Stimulated activated CD4-positive, alpha-beta T cell treated with anti-CD3 and anti-CD28 coated beads, Interleukin-1b, Interleukin-23, amount 100 ng/mL, for 1 hour (primary cell): Measurements from ENCODE around the gene SYNDIG1.
"Not testable (repeated sequence)": the region's sequence is repeated elsewhere in the genome, so short reads cannot be mapped to it uniquely, and the experiment has no call there.

Experiments used
- DNase-seq, 2 donors: peaks; one replicate each; pipeline ENCODE4 v3.0.0-alpha.2; 2020; ENCODE audit warnings: low read depth in 2 of 2

The SYNDIG1 gene

GRCh38 chr20:24493181-24493580 lies 23.8 kb downstream of the SYNDIG1 start:
- no peak for DNase-seq

DNA sequence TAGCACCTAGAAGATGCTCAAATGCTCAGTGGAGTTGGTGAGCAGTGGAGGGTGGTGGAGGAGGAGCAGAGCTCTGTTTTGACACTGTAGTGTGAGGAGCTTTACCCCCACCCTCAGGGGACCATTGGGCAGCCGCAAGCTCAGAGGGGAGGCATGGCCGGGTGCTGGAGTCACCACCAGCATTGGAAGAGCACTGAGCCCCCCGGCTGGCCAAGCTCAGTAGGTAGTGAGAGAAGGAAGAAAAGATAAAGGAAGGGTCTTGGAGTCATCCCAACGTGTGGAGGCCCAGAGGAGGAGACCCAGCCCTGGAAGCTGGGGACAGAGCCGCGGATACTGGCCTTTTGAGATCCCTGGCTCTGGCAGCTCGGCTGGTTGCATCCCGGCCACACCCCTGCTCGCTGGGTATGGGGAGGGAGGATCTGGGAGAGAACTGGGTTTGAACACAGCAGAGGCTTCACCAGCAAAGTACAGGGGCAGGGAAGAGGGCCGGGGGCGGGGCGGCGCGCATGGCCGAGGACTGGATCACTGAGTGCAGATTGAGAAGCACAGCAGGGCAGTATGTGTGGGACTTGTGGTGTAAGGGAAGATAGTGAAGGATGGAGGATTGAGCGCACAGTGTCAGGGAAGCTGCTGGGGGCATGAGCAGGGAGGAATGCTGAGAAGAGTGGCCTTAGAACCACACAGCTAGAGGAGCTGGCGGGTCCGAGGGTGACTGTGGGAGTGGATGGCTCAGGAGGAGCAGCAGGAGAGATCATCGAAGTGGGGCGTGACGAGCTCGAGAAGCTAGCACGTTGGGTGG lies 24.4 kb downstream of the SYNDIG1 start:
- no peak for DNase-seq

DNA sequence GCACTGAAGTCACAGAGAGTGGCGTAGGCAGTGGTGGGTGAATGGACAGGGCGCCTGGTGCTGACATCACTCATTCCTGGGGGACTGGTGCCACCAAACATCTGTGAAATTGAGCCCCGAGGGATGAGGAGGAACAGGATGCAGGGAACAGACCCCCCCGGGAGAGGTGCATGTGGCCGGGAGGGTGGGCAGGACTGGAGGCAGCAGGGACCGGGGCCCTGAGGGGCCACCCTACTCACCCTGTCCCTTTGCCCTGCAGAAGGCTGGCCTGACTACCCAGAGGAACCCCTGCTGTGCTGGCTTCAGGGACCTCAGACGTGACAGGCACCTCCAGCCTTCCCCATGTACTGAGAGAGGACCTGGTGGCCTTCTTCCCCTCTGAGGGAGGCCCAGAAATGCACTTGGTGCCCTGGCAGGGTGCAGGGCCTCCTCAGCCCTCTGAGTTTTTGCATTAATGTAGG lies 25.1 kb downstream of the SYNDIG1 start:
- DNase-seq, result no peak

GRCh38 chr20:24495266-24495665 lies 25.8 kb downstream of the SYNDIG1 start:
- DNase-seq, result no peak

- DNase-seq, result no peak
Observed at GRCh38 chr20:24497851-24498250, 28.4 kb downstream of the SYNDIG1 start.

- DNase-seq, result no peak
Observed at GRCh38 chr20:24498641-24499040, 29.2 kb downstream of the SYNDIG1 start.

DNA sequence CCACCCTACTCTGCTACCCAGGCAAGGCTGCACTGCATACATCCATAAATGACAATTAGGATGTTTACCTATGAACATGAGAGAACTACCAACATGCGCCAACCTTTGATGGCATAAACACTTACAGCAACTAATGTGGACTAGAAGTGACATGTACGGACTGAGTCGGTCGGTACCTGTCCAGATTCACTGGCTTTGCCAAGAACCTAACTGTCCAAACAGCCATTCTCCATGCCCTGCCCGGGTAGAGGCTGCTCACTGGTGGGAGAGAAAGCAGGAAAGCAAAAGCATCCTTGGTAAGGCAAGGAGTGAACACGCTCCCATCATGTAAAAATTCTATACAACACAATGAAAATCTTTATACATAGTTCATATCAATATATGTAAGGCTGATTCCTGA lies 30.0 kb downstream of the SYNDIG1 start:
- DNase-seq, result no peak

GRCh38 chr20:24501764-24502556 lies 32.5 kb downstream of the SYNDIG1 start:
- no peak for DNase-seq

DNA sequence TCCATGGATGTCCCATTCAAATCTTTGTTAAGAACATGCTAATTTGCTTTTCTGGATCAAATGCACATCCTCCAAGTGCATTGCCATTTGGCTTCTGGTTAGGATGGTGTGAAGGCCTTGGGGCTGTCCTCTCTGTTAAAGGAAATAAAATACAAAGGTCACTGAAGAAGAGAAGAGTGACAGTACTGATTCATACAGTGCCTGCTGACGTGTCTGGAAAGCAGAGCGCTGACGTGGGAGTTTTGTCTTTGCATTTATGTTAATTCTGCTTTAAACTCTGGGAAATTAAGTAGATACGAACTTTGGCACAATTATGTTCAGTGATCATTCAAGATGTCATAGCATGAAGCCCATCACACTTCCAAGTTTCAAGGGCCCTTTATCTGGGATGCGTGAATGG lies 33.2 kb downstream of the SYNDIG1 start:
- DNase-seq, result no peak

DNA sequence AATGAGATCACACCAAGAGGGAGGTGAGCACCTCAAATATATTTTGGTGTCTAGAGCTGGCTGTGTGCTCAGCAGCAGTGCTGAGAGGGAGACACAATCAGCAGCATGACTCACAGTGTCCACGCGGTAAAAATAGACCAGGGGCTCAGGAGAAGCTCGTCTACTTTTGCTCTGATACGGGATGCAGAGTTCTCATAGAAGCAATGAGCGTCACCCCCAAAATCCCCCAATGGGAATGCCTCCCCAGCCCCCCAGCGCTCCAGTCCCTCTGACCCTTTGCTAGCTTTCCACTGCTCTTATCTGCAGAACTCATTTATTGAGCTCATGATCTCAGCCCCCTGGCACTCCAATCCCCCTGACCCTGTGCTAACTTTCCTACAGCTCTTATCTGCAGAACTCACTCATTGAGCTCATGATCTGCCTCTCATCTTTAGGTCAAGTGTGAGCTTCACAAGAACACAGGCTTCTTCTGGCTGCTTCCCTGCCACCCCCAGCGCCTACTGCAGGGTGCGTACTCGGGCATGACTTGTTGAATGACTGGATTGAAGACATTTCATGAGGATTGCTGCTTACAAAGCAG lies 34.0 kb downstream of the SYNDIG1 start:
- DNase-seq, result no peak

- no peak for DNase-seq
Observed at GRCh38 chr20:24504331-24505285, 35.2 kb downstream of the SYNDIG1 start.

DNA sequence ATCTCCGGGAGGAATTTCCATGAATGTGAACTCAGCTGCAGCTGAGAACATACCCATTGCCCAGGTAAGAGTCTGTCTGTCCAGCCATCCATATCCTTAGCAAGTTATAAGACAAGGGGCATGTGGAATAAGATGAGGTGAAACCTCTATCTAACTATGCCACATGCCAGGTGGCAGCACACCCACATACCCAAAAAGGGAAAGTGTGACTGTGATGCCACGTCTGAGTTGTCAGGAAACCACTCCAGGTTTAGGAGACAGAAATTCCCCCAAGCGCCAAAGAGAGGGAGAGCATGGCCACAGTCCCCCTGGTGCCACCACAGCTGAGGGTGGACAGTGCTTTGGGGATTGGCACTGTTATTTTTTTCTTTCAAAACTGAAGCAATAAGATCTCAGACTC lies 36.7 kb downstream of the SYNDIG1 start:
- no peak for DNase-seq

GRCh38 chr20:24506696-24507095 lies 37.3 kb downstream of the SYNDIG1 start:
- DNase-seq, result no peak

DNA sequence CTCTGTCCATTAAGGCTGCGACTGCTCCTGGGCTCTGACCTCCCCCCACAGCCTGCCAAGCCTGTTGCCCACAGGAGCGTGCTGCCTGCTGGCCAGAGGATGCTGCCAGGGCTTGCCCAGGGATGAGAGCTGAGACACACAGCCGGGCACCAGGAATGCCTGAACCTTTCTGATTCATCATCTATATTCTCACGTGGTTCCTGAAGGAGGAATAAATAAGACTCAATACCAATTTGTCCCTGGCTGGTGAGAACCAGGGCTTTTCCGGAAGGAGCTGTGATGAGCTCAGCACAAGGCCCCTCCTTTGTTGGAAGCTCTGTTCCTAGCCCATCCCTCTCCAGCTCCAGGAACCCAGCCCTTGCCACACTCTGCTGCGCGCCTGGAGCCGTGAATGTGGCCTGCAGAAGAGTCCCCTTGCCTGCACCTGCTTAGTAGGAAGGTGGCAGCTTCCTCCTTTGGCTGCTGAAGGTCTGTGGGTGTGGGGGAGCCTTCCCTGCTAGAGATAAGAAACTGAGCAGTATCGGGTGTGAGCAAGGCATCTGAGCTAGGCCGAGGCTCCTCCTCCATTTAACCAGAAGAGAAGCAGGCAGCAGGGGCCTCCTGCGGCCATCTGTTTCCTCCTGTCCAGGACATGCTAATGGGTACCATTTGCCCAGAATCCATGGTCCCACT lies 37.9 kb downstream of the SYNDIG1 start:
- DNase-seq, result no peak

GRCh38 chr20:24512441-24512840 lies 43.0 kb downstream of the SYNDIG1 start:
- not testable (repeated sequence) for DNase-seq

- DNase-seq, result no peak
Observed at GRCh38 chr20:24518515-24518914, 49.1 kb downstream of the SYNDIG1 start.

- no peak for DNase-seq
Observed at GRCh38 chr20:24519476-24519875, 50.0 kb downstream of the SYNDIG1 start.

DNA sequence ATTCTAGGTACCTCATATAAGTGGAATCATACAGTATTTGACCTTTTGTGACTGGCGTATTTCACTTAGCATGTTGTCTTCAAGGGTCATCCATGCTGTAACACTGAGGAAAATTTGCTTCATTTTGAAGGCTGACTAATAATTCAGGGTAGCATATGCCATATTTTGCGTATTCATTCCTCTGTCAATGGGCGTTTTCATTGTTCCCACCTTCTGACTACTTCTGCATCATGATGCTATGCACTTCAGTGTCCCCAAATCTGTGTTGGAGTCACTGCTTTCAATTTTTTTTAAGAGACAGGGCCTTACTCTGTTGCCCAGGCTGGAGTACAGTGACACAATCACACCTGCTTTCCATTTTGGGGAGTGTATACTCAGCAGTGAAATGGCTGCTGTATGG lies 51.6 kb downstream of the SYNDIG1 start:
- no peak for DNase-seq

- no peak for DNase-seq
Observed at GRCh38 chr20:24522452-24523330, 53.3 kb downstream of the SYNDIG1 start.

DNA sequence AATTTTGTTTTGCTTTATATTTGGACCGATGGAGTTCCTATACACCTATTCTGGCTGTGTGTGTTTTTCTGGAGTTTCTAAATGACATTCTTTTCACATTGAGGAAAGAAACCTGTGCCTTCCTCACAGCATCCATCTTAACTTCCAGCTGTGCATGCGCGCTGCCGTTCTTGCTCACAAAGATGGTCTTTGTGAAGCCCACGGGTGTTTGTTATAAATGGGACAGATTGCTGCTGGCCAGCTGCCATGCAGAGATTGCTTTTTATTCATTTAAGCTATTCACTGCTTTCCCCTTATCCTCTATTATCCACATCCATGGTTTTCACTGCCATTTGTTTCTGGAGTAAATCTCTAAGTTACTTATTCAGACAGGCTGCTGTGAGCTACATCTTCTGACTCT lies 54.2 kb downstream of the SYNDIG1 start:
- DNase-seq, result no peak
